ENCODE results near the gene BTBD9. TPM values are rescaled to one million over a fixed set of nuclear protein-coding genes. Genes with fewer than 3 reads are reported as not detected.

Gene BTBD9
- polyA plus RNA-seq, 1 experiment = 5.4 TPM

DNA sequence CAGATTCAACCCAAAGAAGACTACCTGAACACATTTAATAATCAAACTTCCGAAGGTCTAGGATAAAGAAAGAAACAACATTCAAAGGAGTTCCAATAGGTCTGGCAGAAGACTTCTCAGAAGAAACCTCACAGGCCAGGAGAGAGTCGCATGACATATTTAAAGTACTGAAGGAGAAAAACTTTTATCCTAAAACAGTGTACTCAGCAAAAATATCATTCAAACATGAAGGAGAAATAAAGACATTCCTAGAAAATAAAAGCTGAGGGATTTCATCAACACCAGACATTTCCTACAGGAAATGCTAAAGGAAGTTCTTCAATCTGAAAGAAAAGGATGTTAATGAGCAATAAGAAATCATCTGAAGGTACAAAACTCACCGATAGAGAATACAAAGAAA, 108.6 kb downstream of the BTBD9 start:
- POLR2A ChIA-PET = no interaction called here
- Histone ChIP-seq H3K27me3 (ENCODE audit: control insufficient read depth, insufficient read depth, low read length) (no peaks in the 10 kb centered on the region), H3K4me3 (ENCODE audit: low read depth, low read length) (no peak overlapping the region), H3K36me3 (ENCODE audit: control insufficient read depth, insufficient read depth, low read length) (no peaks in the 10 kb centered on the region)
- TF ChIP-seq, protein P1, sequence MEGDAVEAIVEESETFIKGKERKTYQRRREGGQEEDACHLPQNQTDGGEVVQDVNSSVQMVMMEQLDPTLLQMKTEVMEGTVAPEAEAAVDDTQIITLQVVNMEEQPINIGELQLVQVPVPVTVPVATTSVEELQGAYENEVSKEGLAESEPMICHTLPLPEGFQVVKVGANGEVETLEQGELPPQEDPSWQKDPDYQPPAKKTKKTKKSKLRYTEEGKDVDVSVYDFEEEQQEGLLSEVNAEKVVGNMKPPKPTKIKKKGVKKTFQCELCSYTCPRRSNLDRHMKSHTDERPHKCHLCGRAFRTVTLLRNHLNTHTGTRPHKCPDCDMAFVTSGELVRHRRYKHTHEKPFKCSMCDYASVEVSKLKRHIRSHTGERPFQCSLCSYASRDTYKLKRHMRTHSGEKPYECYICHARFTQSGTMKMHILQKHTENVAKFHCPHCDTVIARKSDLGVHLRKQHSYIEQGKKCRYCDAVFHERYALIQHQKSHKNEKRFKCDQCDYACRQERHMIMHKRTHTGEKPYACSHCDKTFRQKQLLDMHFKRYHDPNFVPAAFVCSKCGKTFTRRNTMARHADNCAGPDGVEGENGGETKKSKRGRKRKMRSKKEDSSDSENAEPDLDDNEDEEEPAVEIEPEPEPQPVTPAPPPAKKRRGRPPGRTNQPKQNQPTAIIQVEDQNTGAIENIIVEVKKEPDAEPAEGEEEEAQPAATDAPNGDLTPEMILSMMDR (IDR thresholded peaks at IDR 0.05; ENCODE audit: insufficient read depth, low read depth, low read length) = no peak
- no peak for DNase-seq (ENCODE audit: low read depth)
- CTCF ChIA-PET = no interaction called here

DNA sequence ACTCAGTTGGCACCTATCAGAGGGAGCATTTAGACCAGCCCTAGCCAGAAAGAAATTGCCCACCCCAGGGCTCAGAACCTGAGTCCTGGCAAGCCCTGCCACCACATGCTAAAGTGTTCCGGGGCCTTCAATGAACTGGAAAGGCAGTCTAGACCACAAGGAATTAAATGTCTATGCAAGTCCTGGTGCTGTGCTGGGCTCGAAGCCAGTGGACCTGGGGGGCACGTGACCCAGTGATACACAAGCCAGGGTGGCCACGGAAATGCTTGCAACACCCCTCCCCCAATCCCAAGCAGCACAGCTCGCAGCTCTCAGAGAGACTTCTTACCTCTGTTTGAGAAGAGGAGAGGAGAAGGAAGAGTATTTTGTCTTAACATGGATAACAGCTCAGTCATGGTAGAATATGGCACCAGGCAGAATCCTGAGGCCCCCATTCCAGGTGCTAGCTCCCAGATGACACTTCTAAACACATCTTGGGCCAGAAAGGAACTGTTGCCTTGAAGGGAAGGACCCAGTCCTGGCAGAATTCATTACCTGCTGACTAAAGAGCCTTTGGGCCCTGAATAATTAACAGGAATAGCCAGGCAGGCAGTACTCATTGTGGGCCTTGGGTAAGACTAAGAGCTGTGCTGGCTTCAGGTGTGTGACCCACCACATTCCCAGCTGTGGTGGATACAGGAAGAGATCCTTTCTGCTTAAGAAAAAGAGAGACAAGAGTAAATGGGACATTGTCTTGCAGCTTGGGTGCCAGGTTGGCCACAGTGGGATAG, 111.3 kb downstream of the BTBD9 start:
- POLR2A ChIA-PET = no interaction called here
- CTCF ChIA-PET = no interaction called here
- no peaks in the 10 kb centered on the region for H3K27me3 ChIP-seq (ENCODE audit: control insufficient read depth, insufficient read depth, low read length)
- H3K4me3 ChIP-seq (ENCODE audit: low read depth, low read length) = no peak overlapping the region
- no peak for DNase-seq (ENCODE audit: low read depth)
- TF ChIP-seq, protein P1 (IDR thresholded peaks at IDR 0.05; ENCODE audit: insufficient read depth, low read depth, low read length) = no peak
- no peaks in the 10 kb centered on the region for H3K36me3 ChIP-seq (ENCODE audit: control insufficient read depth, insufficient read depth, low read length)

- no peak for DNase-seq (ENCODE audit: low read depth)
- POLR2A ChIA-PET = no interaction called here
- Histone ChIP-seq H3K27me3 (ENCODE audit: control insufficient read depth, insufficient read depth, low read length) (no peaks in the 10 kb centered on the region), H3K36me3 (ENCODE audit: control insufficient read depth, insufficient read depth, low read length) (no peaks in the 10 kb centered on the region), H3K4me3 (ENCODE audit: low read depth, low read length) (no peak overlapping the region)
- CTCF ChIA-PET = no interaction called here
- TF ChIP-seq, protein P1 (IDR thresholded peaks at IDR 0.05; ENCODE audit: insufficient read depth, low read depth, low read length) = no peak
These were observed 112.4 kb downstream of the BTBD9 start for GRCh38 chr6:38527371-38527770.

GRCh38 chr6:38525888-38526287, 113.8 kb downstream of the BTBD9 start:
- no peak overlapping the region for H3K4me3 ChIP-seq (ENCODE audit: low read depth, low read length)
- TF ChIP-seq, protein P1 (IDR thresholded peaks at IDR 0.05; ENCODE audit: insufficient read depth, low read depth, low read length) = no peak
- CTCF ChIA-PET = interaction anchor here (0.7 kb wide), 1 partner anchor 16 kb away, joined by 3 read pairs; no protein-coding TSS in a partner anchor
- no peaks in the 10 kb centered on the region for H3K27me3 ChIP-seq (ENCODE audit: control insufficient read depth, insufficient read depth, low read length)
- POLR2A ChIA-PET = no interaction called here
- DNase-seq (ENCODE audit: low read depth) = no peak
- H3K36me3 ChIP-seq (ENCODE audit: control insufficient read depth, insufficient read depth, low read length) = no peaks in the 10 kb centered on the region

GRCh38 chr6:38524436-38525145, 115.1 kb downstream of the BTBD9 start:
- DNase-seq (ENCODE audit: low read depth) = no peak
- TF ChIP-seq, protein P1 (IDR thresholded peaks at IDR 0.05; ENCODE audit: insufficient read depth, low read depth, low read length) = no peak
- no peaks in the 10 kb centered on the region for H3K27me3 ChIP-seq (ENCODE audit: control insufficient read depth, insufficient read depth, low read length)
- ChIA-PET POLR2A (no interaction called here), CTCF (no interaction called here)
- no peak overlapping the region for H3K4me3 ChIP-seq (ENCODE audit: low read depth, low read length)
- no peaks in the 10 kb centered on the region for H3K36me3 ChIP-seq (ENCODE audit: control insufficient read depth, insufficient read depth, low read length)

Measured in BJ (cell line).